ENCODE results near the gene FBLN5. TPM values are rescaled to one million over a fixed set of nuclear protein-coding genes. Genes with fewer than 3 reads are reported as not detected.
"Not testable (repeated sequence)": the region's sequence is repeated elsewhere in the genome, so short reads cannot be mapped to it uniquely, and the experiment has no call there.

FBLN5 gene
- total and polyA plus RNA-seq, 2 donors (not counting 1 experiment from before 2014, with no cell fraction given) = 33.4 to 47.5 TPM

DNA sequence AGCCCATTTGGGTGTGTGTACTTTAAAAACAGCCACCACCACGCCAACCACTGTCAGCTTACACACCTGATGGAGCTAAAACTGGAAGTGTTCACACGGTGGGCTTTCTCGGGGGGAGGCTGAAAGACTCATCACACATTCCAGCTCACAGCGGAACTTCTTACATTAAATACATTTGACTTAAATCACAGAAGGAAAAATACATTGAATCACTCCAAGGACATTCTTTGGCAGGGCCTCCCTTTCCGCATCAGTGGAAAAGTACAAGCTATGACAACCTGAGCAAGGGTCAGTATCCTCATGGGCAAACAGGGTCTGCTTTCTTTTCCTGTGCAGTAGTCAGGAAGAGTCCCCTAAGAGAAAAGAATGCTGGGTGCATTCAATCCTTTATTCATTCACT is 49.1 kb downstream of the FBLN5 start:
- no peaks in the 10 kb centered on the region for H3K4me1 ChIP-seq (ENCODE audit: control insufficient read depth, extremely low read depth, insufficient read depth, low read length)
- peak in 1 of 2 donors; percentile 25 for DNase-seq (ENCODE audit: low read depth in 2 of 2)
- H3K9ac ChIP-seq (ENCODE audit: insufficient read depth, low read length) = no peak overlapping the region
- no peaks in the 10 kb centered on the region for H3K79me2 ChIP-seq (ENCODE audit: control insufficient read depth, insufficient read depth, low read length)
- no peak overlapping the region for H3K4me2 ChIP-seq (ENCODE audit: extremely low read depth, insufficient read depth, low read length)
- H2AFZ ChIP-seq (ENCODE audit: low read length) = no peak overlapping the region
- H4K20me1 ChIP-seq (ENCODE audit: control insufficient read depth, extremely low read depth, insufficient read depth, low read length) = no peaks in the 10 kb centered on the region
- no peaks in the 10 kb centered on the region for H3K27me3 ChIP-seq (ENCODE audit: control insufficient read depth, insufficient read depth, low read length)
- H3K36me3 ChIP-seq (ENCODE audit: control insufficient read depth, insufficient read depth, low read length) = no peaks in the 10 kb centered on the region
- H3K9me3 ChIP-seq (ENCODE audit: control insufficient read depth, insufficient read depth, low read depth, low read length) = no peaks in the 10 kb centered on the region
- no peak overlapping the region for H3K27ac ChIP-seq (ENCODE audit: insufficient read depth, low read length)
- H3K4me3 ChIP-seq (replicated peaks in 1 of 4; ENCODE audit: control extremely low read depth in 1 of 4, insufficient read depth in 1 of 4, low read depth in 3 of 4, low read length in 4 of 4) = no peak overlapping the region
- TF ChIP-seq EZH2 (IDR thresholded peaks at IDR 0.05; ENCODE audit: low read length, missing control alignments) = no peak
- TF ChIP-seq, protein P1, sequence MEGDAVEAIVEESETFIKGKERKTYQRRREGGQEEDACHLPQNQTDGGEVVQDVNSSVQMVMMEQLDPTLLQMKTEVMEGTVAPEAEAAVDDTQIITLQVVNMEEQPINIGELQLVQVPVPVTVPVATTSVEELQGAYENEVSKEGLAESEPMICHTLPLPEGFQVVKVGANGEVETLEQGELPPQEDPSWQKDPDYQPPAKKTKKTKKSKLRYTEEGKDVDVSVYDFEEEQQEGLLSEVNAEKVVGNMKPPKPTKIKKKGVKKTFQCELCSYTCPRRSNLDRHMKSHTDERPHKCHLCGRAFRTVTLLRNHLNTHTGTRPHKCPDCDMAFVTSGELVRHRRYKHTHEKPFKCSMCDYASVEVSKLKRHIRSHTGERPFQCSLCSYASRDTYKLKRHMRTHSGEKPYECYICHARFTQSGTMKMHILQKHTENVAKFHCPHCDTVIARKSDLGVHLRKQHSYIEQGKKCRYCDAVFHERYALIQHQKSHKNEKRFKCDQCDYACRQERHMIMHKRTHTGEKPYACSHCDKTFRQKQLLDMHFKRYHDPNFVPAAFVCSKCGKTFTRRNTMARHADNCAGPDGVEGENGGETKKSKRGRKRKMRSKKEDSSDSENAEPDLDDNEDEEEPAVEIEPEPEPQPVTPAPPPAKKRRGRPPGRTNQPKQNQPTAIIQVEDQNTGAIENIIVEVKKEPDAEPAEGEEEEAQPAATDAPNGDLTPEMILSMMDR (conservative IDR thresholded peaks at IDR 0.05 in 1 of 2, IDR thresholded peaks at IDR 0.05 in 1 of 2; ENCODE audit: low read depth in 1 of 2, low read length in 2 of 2) = no peak

DNA sequence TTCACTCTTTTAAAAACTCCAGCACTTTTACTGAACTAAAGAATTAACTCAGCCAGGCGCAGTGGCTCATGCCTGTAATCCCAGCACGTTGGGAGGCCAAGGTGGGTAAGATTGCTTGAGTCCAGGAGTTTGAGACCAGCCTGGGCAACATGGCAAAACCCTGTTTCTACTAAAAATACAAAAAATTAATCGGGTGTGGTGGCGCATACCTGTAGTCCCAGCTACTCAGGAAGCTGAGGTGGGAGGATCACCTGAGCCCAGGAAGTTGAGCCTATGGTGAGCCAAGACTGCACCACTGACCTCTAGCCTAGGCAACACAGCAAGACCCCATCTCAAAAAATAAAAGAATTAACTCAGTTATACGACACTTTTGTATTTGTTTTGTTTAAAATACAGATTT is 49.8 kb downstream of the FBLN5 start:
- H3K4me1 ChIP-seq (ENCODE audit: control insufficient read depth, extremely low read depth, insufficient read depth, low read length); DNase-seq (ENCODE audit: low read depth in 2 of 2); H3K27ac ChIP-seq (ENCODE audit: insufficient read depth, low read length); H3K4me2 ChIP-seq (ENCODE audit: extremely low read depth, insufficient read depth, low read length); H3K36me3 ChIP-seq (ENCODE audit: control insufficient read depth, insufficient read depth, low read length); H3K79me2 ChIP-seq (ENCODE audit: control insufficient read depth, insufficient read depth, low read length); H3K9me3 ChIP-seq (ENCODE audit: control insufficient read depth, insufficient read depth, low read depth, low read length); H3K27me3 ChIP-seq (ENCODE audit: control insufficient read depth, insufficient read depth, low read length); H2AFZ ChIP-seq (ENCODE audit: low read length); H4K20me1 ChIP-seq (ENCODE audit: control insufficient read depth, extremely low read depth, insufficient read depth, low read length); H3K4me3 ChIP-seq (replicated peaks in 1 of 4; ENCODE audit: control extremely low read depth in 1 of 4, insufficient read depth in 1 of 4, low read depth in 3 of 4, low read length in 4 of 4); H3K9ac ChIP-seq (ENCODE audit: insufficient read depth, low read length): not testable (repeated sequence)

DNA sequence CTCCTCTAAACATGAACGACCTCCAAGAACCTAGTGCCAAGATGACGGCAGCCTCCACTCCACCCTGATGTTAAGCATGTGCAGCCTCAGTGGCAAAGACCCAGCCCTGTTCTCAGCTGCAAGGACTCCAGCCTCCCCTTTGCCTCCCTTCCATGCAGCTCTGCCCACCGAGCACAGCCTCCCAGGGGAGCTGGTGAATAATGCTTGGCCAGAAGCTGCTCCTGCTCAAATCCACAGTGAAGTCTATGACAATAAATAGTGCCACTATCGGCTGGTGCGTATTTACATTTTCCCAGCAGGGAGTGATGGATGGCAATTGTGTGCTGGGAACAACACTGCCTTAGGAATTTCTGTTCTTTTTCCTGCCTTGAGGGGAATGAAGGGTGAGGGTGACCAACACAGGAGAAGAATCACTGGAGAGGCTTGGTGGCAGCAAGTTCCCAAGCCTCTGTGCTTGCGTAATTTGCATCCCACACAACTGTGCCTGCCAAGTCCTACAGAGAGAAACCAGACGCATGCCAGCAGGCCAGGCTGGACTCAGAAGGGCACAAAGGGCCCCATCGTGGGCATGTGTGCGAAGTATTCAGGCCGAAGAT is 50.3 kb downstream of the FBLN5 start:
- DNase-seq (ENCODE audit: low read depth in 2 of 2) = peak; percentile 70 to 85
- no peaks in the 10 kb centered on the region for H4K20me1 ChIP-seq (ENCODE audit: control insufficient read depth, extremely low read depth, insufficient read depth, low read length)
- no peak overlapping the region for H3K27ac ChIP-seq (ENCODE audit: insufficient read depth, low read length)
- H3K9me3 ChIP-seq (ENCODE audit: control insufficient read depth, insufficient read depth, low read depth, low read length) = no peaks in the 10 kb centered on the region
- TF ChIP-seq EZH2 (IDR thresholded peaks at IDR 0.05; ENCODE audit: low read length, missing control alignments) = no peak
- TF ChIP-seq, protein P1 (conservative IDR thresholded peaks at IDR 0.05 in 1 of 2, IDR thresholded peaks at IDR 0.05 in 1 of 2; ENCODE audit: low read depth in 1 of 2, low read length in 2 of 2) = no peak
- H2AFZ ChIP-seq (ENCODE audit: low read length) = no peak overlapping the region
- no peak overlapping the region for H3K9ac ChIP-seq (ENCODE audit: insufficient read depth, low read length)
- H3K4me3 ChIP-seq (replicated peaks in 1 of 4; ENCODE audit: control extremely low read depth in 1 of 4, insufficient read depth in 1 of 4, low read depth in 3 of 4, low read length in 4 of 4) = no peak overlapping the region
- H3K79me2 ChIP-seq (ENCODE audit: control insufficient read depth, insufficient read depth, low read length) = no peaks in the 10 kb centered on the region
- H3K36me3 ChIP-seq (ENCODE audit: control insufficient read depth, insufficient read depth, low read length) = no peaks in the 10 kb centered on the region
- no peak overlapping the region for H3K4me2 ChIP-seq (ENCODE audit: extremely low read depth, insufficient read depth, low read length)
- no peaks in the 10 kb centered on the region for H3K4me1 ChIP-seq (ENCODE audit: control insufficient read depth, extremely low read depth, insufficient read depth, low read length)
- no peaks in the 10 kb centered on the region for H3K27me3 ChIP-seq (ENCODE audit: control insufficient read depth, insufficient read depth, low read length)

Measured in fibroblast of lung (primary cell).